Retina (tissue), 1 donor: ENCODE data around the gene MIER2.

Source experiments
- DNase-seq: peaks from one replicate; pipeline ENCODE4 v3.0.0-alpha.2; 2016

The MIER2 gene

GRCh38 chr19:377801-378581, 33.4 kb upstream of the MIER2 start:
- no peak for DNase-seq

GRCh38 chr19:376111-376470, 31.5 kb upstream of the MIER2 start:
- DNase-seq: no peak

GRCh38 chr19:375395-376110, 31.0 kb upstream of the MIER2 start:
- DNase-seq: no peak

DNA sequence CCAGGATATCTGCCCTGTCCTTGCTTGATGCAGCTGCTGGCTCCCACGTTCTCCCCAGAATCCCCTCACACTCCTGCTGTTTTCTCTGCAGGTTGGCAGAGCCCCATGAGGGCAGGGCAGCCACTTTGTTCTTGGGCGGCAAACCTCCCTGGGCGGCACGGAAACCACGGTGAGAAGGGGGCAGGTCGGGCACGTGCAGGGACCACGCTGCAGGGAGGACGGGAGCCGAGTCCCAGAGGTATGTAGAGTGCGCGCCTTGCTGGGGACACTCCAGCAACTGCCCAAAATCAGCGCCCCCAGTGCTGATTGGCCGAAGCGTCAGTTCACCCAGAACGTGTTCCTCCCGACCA, 30.3 kb upstream of the MIER2 start:
- DNase-seq: no peak

- peak; percentile 3 for DNase-seq
These were observed 29.7 kb upstream of the MIER2 start for GRCh38 chr19:374183-374885.

DNA sequence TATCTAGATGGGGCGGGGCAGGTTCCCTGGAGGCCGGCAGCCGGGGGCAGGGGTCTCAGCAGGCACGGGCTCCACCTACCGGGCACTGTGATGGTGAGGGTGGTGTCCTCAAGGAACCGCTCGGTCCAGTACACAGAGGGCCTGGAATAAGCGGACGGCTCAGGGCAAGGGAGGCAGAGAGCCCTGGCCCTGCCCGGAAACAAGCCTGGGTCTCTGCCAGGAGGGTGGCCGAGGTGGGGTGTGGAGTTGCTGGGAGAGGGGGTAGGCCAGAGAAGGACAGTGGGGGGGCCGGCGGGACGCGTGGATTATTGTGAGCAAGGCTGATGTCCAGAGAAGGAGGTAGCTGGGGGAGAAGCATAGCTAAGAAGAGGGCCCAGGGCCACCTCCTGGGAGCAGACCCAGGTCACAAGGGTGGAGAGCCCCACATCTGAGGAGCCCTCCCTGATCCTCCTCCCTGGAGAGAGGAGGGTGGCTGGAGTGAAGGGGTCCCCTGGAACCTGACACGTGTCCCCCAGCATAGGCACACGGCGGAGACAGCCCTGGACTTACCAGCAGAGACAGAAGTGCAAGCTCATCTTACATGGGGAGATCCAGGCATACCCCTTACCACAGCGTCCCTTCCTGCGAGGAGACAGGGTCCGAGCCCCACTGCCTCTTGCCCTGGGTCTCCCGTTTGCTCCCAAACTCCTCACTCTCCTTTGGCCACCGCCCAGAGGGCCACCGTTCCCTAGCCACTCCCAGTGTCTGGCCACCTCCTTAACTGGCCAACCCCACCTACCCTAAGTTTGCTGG, 29.0 kb upstream of the MIER2 start:
- DNase-seq: no peak

DNA sequence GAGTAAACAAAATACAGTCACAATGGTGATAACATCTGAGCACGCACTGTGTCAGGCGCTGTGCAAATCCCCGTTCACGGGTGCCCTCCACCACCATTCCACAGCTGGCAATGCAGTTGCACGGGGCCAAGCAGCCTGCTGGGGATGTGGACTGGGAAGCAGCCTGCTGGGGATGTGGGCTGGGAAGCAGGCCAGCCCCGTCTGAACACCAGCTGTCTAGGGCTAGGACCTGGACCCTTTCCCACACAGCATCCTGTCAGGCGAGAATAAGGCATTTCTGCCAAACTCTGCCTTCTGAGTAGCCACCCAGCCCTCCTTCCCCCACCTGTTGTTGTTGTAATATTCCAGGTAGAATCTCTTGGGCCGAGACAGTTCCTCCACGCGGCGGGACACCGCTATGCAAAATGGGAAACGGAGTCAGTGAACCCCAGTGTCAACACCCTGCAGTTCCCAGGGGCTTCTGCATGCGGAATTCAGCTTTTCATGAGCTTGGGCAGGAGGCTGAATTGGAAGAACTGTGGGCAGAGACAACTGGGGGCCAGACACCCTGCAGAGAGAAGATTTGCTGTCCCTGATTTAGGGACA, 27.8 kb upstream of the MIER2 start:
- DNase-seq: no peak

DNA sequence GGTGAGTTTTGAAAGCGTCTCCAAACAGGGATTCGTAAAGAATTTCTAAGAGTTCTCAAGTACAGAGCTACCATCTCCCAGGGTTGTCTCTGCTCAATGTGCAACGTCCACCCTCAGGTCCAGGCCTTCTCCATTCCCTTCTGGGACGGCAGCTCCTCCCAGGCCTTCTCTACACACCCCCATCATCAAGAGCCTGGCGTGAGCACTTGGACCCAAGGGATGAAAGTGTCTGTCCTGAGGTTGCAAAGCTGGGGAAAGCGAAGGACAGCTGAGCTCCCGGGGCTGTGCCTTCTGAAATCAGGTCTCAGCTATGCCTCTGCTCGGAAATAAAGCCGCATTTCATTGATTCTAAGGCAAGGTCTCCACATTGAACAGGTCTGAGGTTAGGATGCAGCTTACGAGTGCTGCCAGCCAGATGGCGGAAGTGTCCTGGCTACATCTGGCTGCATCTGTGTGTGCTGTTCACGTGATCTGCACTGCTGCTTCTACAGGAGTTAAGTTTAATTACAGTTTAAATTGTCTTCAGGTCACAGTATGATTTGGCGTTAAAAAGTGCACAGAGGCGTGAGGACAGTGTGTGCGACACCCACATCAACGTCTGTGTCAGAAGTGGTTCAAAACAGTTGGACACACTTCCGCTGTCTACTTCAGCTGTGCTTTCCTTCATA, 27.0 kb upstream of the MIER2 start:
- DNase-seq: no peak

DNA sequence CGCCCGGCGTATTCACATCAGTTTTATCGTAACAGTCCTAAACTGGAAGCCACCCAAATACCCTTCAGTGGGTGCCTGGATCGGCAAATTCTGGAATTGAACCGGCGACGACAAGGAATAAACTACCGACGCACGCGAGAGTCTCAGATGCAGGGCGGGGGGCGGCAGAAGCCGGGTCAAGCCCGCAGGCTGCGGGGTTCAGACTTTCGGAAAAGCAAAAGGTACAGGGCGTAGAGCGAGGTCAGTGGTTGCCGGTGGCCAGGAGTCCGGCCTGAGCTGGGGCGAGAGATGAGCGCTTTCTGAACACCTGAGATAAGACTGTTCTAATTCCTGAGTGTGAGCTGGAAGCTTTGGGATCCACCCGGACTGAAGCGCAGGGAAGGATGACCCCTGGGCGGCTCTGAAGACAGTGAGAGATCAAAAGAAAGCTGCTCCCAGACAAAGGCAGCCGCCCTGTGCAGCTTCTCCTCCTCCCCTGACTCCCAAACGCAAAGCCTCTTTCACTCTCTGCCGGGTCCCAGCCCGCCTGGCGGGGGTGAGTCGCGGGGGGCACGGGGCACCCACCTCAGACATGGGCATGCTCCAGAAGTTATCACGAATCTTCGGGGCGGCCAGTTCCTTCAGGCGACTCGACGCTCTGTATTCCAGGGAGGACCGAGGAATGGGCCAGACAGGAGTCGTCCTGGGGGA, 26.2 kb upstream of the MIER2 start:
- no peak for DNase-seq

- DNase-seq: no peak
These were observed 25.3 kb upstream of the MIER2 start for GRCh38 chr19:369876-370275.

DNA sequence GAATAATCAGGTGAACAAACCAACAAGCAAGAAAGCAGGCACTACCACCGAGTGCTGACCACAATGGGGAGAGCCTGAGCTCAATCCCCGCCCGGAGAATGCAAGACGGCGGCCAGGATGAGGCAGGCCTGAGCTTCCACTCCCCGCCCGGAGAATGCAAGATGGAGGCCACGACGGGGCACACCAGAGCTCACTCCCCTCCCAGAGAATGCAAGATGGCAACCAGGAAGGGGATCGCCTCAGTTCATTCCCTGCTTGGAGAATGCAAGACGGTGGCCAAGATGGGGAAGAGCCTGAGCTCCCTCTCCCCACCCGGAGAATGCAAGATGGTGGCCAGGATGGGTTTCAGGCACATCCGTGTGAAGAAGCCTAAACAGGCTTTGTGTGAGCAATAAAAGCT, 24.7 kb upstream of the MIER2 start:
- DNase-seq: no peak

GRCh38 chr19:368630-369024, 24.0 kb upstream of the MIER2 start:
- DNase-seq: no peak

DNA sequence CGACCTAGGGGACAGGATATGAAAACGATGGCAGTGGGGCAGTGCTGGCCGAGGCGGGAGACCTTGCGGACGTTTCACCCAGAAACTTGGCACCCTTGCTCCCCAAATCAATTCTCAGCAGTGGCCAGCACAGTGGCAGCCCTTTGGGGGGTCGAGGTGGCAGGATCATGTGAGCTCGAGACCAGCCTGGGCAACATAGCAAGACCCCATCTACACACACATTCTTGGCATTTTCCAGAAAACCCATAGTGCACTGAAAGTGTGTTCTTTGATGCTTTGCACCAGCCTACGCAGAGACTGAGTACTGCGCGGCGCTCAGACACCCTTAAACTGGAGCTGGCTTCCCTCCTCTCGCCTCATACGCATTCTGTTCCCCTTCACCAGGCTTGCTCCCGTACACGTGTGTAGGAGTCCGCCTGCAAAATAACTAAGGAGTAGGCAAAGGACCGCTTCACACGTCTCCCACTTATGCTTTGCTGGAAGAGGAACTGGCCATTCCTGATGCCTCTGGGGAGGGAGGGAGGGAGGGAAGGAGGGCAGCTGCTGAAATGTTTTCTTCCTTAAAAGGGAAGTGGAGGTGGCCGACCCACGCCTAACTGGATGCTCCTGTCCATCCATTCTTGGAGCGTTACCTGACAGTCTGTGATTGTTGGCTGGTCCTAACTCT, 23.5 kb upstream of the MIER2 start:
- no peak for DNase-seq

DNA sequence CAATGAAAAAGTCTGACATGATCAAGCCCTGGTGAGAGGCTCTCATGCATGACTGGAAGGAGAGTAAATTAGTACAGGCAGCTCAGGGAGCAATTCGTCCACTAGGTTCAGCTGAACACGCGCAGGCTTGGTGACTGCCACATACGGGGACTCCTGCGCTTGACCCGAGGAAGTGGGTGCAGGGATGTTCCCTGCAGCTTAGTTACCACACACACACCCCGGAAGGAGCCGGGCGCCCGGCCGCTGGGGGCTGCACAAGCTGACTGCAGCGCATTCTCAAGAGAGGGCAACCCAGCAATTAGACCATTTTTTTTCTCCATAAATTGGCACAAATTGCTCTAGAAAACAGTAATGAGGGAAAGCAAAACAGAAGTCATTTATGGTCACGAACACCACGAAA, 23.0 kb upstream of the MIER2 start:
- DNase-seq: no peak

DNA sequence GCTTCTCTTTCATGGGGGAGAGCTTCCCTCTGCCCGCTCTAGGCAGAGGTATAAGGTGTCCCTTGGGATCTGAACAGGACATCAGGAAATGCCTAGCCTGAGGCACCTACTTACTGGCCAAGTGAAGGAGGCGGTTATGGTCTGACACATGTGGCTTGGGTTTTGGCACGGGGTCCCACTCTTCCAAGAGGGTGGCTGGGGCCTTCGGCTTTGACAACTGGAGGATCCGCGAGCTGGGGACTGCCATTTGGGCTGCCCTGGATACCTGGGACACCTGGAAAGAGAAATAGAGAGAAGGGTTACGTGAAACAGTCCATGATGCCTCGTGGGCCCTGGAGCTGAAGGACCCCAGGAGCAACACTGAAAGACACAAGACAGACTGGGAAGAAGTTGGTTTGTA, 22.4 kb upstream of the MIER2 start:
- no peak for DNase-seq

DNA sequence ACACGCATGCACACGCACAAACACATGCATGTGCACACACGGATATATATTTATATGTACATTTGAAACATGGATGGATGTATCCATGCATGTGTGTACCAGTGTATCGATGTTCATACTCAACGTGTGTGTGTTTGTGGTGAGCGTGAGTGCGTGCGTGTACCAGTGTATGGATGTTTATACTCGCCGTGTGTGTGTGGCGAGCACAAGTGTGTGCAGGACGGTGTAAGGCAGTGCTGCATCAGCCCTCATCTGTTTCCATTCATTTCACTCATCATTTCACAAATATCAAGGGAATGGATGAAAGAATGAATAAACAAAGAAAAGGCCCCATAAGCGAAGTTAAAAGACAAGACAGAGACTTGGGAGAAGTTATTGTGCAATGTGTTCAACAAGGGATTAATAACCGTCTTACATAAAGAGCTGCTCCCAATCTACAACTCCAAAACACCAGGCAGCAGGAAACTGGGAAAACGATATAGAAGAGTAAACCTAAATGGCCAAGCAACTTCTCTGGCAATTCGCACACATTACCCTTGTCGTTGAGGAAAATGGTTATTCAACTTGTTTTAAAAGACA, 21.7 kb upstream of the MIER2 start:
- no peak for DNase-seq

DNA sequence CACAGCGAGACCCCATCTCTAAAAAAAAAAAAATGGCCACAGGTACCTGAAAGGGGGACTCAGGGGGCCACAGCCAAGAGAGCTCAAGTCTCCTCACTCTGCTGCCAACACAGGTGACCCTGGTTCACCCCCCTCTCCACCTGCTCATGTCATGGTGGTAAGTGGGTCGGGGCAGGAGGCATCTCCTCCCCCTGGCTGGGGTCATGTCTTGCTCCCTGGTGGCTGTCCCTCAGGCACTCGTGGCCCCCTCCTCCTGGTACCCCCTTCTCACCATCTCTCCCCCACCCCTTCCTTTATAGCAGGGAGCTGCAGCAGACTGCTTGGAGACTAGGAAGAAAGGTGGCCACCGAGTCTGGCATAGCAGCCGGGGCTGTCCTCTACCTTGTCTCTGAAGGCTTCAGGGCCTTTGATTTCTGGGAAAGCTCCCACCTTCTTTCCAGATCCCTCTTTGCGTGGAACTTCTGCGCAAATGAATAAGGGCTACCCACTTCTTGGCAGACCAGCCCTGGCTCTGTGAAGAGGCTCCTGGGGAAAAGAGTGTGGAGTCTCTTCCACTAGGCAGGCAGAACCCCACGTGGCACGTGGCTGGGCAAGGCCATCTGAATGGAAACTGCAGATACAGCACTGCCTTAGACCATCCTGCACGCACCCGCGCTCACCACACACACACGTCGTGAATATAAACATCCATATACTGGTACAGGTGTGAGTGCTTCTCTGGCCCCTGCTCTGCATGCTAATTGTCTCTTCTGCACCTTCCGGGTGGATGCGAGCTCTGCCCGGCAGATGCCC, 20.1 kb upstream of the MIER2 start:
- no peak for DNase-seq

GRCh38 chr19:362683-363082, 18.1 kb upstream of the MIER2 start:
- no peak for DNase-seq

GRCh38 chr19:362154-362553, 17.6 kb upstream of the MIER2 start:
- no peak for DNase-seq

- DNase-seq: no peak
These were observed 15.0 kb upstream of the MIER2 start for GRCh38 chr19:359653-359925.
